GM18909 (cell line): ENCODE results near the gene EGFLAM.
A peak's percentile ranks its signal among the peaks of the same experiment; 100 is the strongest.

Experiments used
- ATAC-seq: cut with Tn5 transposase; IDR thresholded peaks from one replicate; pipeline ENCODE4 v1.9.1; 2021; ENCODE audit warnings: mild to moderate bottlenecking; ENCODE audit not compliant: unreplicated experiment, poor library complexity

EGFLAM gene

DNA sequence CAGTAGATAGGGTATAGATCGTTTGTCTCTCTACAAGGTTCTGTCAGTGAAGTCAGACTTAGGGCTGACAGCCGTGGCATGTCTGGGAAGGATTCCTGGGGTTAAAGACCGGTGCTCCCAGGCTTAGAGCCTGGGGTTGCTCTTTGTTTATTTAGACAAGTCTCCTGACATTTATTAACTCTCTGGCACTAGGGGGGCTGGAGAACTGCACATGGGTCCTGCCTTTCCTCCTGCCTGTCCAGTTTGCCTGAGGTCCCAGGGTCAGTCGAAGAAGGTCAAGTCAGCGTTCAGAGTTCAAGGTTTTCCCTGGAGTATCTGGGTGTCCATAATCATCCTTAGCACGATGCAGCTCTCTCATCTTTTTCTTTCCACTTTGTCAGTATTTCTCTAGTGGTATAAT, 5.6 kb downstream of the EGFLAM start:
- no peak for ATAC-seq

DNA sequence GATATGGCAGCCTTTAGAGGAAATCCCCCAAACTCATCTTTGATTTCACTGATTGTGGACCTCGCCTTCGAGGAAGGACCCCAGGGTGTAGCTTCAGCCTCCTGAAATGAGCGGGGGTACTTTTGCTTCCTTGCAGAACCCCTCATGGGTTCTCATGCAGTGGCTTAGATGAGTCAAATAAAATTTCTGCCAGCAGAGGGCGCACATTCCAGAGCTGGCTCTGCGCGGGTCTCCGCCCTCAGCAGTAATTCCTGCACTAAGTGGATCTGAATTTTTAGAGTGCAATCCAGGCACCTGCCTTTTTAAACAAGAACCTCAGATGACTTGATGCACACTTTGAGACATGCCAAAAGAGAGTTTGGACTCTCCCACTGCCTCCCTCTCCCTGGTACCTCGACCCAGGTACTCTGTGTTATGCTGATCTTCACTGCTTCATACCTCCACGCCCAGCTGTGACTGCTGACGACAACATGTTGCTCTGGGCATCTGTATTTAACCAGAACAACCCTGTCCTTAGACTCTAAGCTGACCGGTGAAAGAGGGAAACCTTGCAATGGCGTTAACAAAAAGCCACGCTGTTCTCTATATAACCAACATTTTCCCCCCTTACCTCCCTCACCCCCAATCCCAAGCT, 7.3 kb downstream of the EGFLAM start:
- ATAC-seq: peak; percentile 89

DNA sequence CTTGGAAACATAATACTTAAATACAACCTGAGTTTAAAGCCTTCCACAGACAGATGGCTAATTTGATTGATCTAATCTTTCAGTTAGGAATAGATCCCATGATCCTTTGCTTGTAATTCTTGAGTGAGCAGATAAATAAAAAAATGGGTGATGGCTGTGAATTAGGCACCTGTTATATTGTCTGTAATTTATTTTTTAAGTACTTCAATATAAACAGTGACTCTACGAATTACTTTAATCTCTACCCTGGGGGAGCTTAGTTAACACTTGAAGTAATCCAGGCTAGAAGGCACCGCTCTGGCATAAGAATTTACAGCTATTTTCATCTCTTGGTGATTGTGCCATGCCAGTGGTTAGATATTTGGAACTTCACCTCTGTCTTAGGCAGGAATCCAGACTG, 9.0 kb downstream of the EGFLAM start:
- ATAC-seq: no peak

DNA sequence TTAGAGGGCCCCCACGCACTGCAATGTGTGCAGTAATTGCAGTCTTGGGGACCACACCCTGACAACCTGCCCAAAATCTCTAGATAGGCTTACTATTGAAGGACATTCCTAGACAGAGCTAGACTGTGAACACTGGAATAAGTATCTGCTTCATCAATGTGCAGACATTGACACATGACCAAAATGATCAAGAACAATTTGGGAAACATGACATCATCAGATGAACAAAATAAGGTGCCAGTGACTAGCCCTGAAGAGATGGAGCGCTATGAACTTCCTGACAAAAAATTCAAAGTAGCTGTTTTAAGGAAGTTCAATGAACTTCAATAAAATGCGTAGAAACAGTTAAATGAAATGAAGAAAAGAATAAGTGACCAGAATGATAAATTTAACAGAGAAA, 15.3 kb downstream of the EGFLAM start:
- no peak for ATAC-seq

DNA sequence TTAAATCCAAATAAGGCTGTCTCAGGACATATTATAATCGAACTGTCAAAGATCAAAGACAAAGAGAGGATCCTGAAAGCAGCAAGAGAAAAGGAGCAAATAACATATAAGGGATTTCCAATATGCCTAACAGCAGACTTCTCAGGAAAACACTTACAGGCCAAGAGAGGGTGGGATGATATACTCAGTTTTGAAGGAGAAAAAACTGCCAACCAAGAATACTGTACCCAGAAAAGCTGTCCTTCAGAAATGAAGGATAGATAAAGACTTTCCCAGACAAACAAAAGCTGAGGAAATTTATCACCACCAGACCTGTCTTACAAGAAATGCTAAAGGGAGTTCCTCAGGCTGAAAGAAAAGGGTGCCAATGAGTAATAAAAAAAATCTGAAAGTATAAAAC, 16.0 kb downstream of the EGFLAM start:
- no peak for ATAC-seq

DNA sequence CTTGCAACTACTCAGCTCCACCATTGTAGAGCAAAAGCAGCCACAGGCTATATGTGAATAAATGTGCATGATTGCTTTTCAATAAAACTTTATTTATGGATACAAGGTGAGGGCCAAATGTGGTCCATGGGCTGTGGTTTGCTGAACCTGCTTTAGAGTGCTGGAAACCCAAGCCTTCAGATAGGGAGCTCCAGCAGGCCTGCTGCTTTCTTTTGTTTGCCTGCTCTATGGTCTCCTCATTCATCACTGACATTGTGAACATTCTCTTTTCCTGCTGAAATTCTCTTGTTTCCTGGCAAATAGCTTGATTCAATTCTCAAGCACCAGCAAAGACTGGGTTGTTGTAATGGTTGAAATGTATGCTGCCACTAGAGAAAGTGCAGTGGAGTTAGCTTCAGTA, 26.0 kb downstream of the EGFLAM start:
- ATAC-seq: no peak

- no peak for ATAC-seq
These were observed 26.9 kb downstream of the EGFLAM start for GRCh38 chr5:38285226-38285625.

DNA sequence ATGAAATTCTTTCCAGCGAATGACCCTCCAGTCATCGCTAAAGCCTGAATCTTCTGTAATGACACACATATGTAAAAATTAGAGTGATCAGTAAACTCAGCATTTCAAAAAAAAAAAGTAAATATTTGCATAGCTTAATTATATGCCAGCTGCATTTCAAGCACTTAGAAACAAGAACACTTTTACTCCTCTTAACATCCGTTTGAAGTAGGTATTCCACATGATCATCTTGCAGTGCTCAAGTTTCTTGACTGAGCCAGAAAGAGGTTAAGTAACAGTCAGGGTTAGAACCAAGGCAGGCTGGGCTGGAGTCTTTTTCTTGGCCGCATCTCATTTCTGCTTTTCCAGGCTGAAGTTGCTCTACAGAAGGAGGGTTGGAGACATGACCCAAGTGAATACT, 27.6 kb downstream of the EGFLAM start:
- ATAC-seq: no peak

GRCh38 chr5:38287124-38287523, 28.8 kb downstream of the EGFLAM start:
- no peak for ATAC-seq

DNA sequence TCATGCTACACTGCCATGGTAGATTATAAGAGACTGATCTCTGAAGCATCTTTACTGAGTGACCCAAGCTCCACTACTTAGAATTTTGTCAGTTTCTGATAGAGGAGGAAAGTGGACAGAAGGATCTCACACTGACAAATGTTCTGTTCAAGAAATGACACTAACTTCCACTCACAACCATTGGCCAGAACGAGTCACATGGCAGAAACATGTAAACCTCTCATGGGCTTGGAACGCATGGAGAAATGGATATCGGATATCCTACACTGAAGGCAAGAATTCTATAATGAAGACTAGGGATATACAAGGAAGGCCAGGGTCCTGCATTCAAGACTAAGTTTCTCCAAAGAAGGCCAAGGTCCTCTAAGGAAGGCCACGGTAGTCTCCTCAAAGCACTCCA, 31.1 kb downstream of the EGFLAM start:
- no peak for ATAC-seq

DNA sequence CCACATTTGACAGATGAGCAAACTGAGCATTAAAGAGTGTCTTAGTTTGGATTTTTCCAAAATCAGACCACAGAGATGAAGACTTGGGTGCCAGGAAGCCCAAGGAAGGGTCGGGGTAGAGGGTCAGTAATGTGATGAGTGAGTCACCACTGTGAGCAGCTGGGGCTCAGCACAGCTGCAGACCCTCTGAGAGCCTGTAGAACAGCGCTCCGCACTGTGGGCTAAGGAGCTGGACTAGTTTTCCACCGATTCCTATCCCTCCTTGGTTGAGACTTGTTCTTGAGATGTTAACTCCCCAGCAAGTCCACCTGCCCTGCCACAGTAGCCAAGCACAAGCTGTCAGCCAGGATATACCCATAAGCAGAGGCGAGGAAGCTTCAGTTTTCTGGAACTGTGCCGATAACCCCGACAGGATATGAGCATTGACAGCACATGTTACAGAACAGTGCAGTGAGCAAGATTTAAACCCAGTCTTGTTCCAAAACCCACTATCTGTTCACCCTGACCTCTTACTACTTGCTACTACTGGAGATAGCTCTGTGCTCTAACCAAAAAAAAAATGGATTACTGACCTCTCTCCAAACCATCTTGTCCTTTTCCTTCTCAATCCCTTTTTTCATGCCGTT, 31.8 kb downstream of the EGFLAM start:
- no peak for ATAC-seq

DNA sequence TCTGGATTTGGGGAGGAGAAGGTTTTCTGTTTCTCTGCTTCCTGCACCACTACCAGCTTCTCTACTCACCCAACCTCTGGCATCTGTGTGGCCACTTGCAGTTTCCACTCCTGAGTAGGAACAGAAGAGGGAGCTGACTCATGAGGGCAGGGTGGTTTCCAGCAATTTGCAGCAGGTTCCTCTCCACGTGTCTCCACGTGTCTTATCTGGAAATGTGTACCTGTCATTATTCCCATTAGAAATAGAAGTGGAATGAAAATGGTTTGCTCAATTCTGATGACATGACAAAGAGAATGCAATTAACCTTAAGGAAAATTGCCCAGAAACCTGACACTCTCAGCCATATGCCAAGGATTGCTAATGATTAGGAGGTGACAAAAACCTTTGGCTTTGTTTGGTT, 33.0 kb downstream of the EGFLAM start:
- ATAC-seq: no peak

DNA sequence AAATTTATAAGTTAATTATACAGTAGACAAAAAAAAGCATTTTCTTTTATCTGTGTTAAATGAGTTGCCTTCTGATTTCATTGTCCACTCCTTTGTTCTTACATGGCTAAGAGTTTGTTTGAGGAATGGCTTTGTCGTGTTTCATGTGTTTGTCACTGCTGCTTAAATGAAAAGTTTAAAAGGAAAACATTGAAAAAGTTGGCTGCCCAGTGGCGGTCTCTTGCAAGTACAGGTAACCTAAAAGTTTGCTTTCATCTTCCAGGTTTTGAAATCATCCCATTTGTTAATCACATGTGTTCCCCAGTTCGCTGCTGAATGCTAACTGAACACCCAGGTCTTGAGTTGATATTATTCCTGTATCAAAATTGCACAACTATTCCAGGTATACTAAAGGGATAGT, 33.9 kb downstream of the EGFLAM start:
- ATAC-seq: no peak

DNA sequence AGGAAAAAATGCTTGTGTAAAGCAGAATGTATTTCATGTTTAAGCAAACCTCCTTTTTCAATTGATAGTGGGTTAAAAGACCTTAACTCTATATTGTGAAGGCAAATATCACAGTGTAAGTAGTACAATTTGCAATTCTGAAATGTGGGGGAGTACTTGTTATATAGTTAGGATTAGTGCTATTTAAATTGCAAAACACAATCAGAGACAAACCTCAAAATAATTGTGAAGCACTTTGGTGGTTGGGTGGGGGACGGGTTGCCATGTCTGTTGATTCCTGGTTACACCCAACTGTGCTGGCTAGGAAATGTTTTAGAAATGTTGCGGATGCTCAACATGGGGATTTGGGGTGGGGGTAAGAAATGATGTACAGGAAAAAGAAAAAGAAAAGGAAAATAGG, 37.4 kb downstream of the EGFLAM start:
- no peak for ATAC-seq

GRCh38 chr5:38297830-38298608, 39.7 kb downstream of the EGFLAM start:
- no peak for ATAC-seq

DNA sequence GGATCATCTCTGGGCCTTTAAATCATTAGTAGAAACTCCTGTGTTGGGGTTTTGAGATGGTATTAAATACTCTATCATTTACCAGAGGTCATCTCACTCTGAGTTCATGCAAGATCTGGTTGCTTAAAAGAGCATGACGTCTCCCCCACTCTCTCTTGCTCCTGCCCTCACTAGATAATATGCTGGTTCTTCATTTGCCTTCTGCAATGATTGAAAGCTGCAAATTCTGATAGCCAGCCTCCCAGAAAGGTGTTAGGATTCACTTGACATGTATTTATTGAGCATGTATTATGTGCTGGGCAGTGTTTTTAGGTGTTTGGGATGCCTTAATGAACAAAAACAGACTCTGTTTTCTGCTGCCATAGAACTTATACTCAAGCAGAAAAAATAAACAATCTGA, 41.2 kb downstream of the EGFLAM start:
- no peak for ATAC-seq

- no peak for ATAC-seq
These were observed 46.8 kb downstream of the EGFLAM start for GRCh38 chr5:38305148-38305547.

- no peak for ATAC-seq
These were observed 49.5 kb downstream of the EGFLAM start for GRCh38 chr5:38307845-38308244.

- ATAC-seq: no peak
These were observed 58.3 kb downstream of the EGFLAM start for GRCh38 chr5:38316544-38317224.

- ATAC-seq: no peak
These were observed 59.5 kb downstream of the EGFLAM start for GRCh38 chr5:38317868-38318267.

- ATAC-seq: no peak
These were observed 61.1 kb downstream of the EGFLAM start for GRCh38 chr5:38319491-38319890.
